ENCODE measurements around the gene PGD. TPM values are rescaled to one million over a fixed set of nuclear protein-coding genes. Genes with fewer than 3 reads are reported as not detected.

Gene PGD
- total RNA-seq, 1 experiment from 2014 or later: 162 TPM

GRCh38 chr1:10457875-10458274 lies 59.0 kb downstream of the PGD start:
- DNase-seq (no peak), ATAC-seq (no peak)
- intact Hi-C loops (cut with micrococcal nuclease): no loop called here
- H3K4me3 ChIP-seq (ENCODE audit: low read length): no peak overlapping the region
- no peaks in the 10 kb centered on the region for H3K9me3 ChIP-seq (ENCODE audit: low read length)
- ChIA-PET POLR2A (ENCODE audit: unreplicated experiment) (no interaction called here), CTCF (no interaction called here)
- peaks cover 12% of the 10 kb centered on the region for H3K4me1 ChIP-seq (ENCODE audit: insufficient read depth, low read length)
- H3K79me2 ChIP-seq (ENCODE audit: low read length): no peaks in the 10 kb centered on the region
- H3K4me2 ChIP-seq (ENCODE audit: low read length): no peak overlapping the region
- H3K27me3 ChIP-seq (ENCODE audit: low read length): no peaks in the 10 kb centered on the region
- no peak overlapping the region for H3K27ac ChIP-seq (ENCODE audit: low read length)
- H3K9me2 ChIP-seq (replicated peaks; ENCODE audit: low read length): no peaks in the 10 kb centered on the region
- H3K9ac ChIP-seq (ENCODE audit: low read length): no peak overlapping the region
- no peaks in the 10 kb centered on the region for H4K20me1 ChIP-seq (ENCODE audit: low read length)
- no TSS peak for BruUV-seq (replicated peaks)
- no peak for TF ChIP-seq EZH2phosphoT487 (IDR thresholded peaks at IDR 0.05; ENCODE audit: borderline replicate concordance, low read length)
- H2AFZ ChIP-seq (ENCODE audit: low read length): no peak overlapping the region
- H3K36me3 ChIP-seq (ENCODE audit: low read depth, low read length): peaks cover 9% of the 10 kb centered on the region; the same call in 1 of the 2 replicates
- H3F3A ChIP-seq (ENCODE audit: low read length, unreplicated experiment): no peaks in the 10 kb centered on the region

- peaks cover 12% of the 10 kb centered on the region for H3K4me1 ChIP-seq (ENCODE audit: insufficient read depth, low read length)
- H3K9ac ChIP-seq (ENCODE audit: low read length): no peak overlapping the region
- no peaks in the 10 kb centered on the region for H3F3A ChIP-seq (ENCODE audit: low read length, unreplicated experiment)
- H2AFZ ChIP-seq (ENCODE audit: low read length): no peak overlapping the region
- ChIA-PET POLR2A (ENCODE audit: unreplicated experiment) (no interaction called here), CTCF (no interaction called here)
- H3K4me3 ChIP-seq (ENCODE audit: low read length): no peak overlapping the region
- H3K9me3 ChIP-seq (ENCODE audit: low read length): no peaks in the 10 kb centered on the region
- peaks cover 13% of the 10 kb centered on the region; the same call in 1 of the 2 replicates for H3K36me3 ChIP-seq (ENCODE audit: low read depth, low read length)
- ATAC-seq: peak; percentile 98
- peak overlapping the region; percentile 54 for H3K4me2 ChIP-seq (ENCODE audit: low read length)
- DNase-seq: peak; percentile 84
- TF ChIP-seq EZH2phosphoT487 (IDR thresholded peaks at IDR 0.05; ENCODE audit: borderline replicate concordance, low read length) (no peak), EZH2 (IDR thresholded peaks at IDR 0.05; ENCODE audit: low read length, unreplicated experiment) (no peak), CTCF (conservative IDR thresholded peaks at IDR 0.05; ENCODE audit: low read depth, low read length) (no peak)
- H3K9me2 ChIP-seq (replicated peaks; ENCODE audit: low read length): no peaks in the 10 kb centered on the region
- peak overlapping the region; percentile 54 for H3K27ac ChIP-seq (ENCODE audit: low read length)
- TSS peak; percentile 14 for BruUV-seq (replicated peaks)
- H3K79me2 ChIP-seq (ENCODE audit: low read length): no peaks in the 10 kb centered on the region
- H3K27me3 ChIP-seq (ENCODE audit: low read length): no peaks in the 10 kb centered on the region
- no peaks in the 10 kb centered on the region for H4K20me1 ChIP-seq (ENCODE audit: low read length)
- intact Hi-C loops (cut with micrococcal nuclease): no loop called here
Measured at GRCh38 chr1:10459184-10459583, 60.3 kb downstream of the PGD start.

- Histone ChIP-seq H3K27ac (ENCODE audit: low read length) (no peak overlapping the region), H2AFZ (ENCODE audit: low read length) (no peak overlapping the region), H3K4me2 (ENCODE audit: low read length) (no peak overlapping the region), H3K4me1 (ENCODE audit: insufficient read depth, low read length) (peaks cover 6% of the 10 kb centered on the region), H3K9me3 (ENCODE audit: low read length) (no peaks in the 10 kb centered on the region), H3K9me2 (replicated peaks; ENCODE audit: low read length) (no peaks in the 10 kb centered on the region), H3K4me3 (ENCODE audit: low read length) (no peak overlapping the region), H3K27me3 (ENCODE audit: low read length) (no peaks in the 10 kb centered on the region), H4K20me1 (ENCODE audit: low read length) (no peaks in the 10 kb centered on the region), H3K36me3 (ENCODE audit: low read depth, low read length) (peaks cover 16% of the 10 kb centered on the region), H3K79me2 (ENCODE audit: low read length) (peaks cover 18% of the 10 kb centered on the region), H3K9ac (ENCODE audit: low read length) (no peak overlapping the region), H3F3A (ENCODE audit: low read length, unreplicated experiment) (no peaks in the 10 kb centered on the region)
- TF ChIP-seq EZH2 (IDR thresholded peaks at IDR 0.05; ENCODE audit: low read length, unreplicated experiment) (no peak), CTCF (conservative IDR thresholded peaks at IDR 0.05; ENCODE audit: low read depth, low read length) (no peak), EZH2phosphoT487 (IDR thresholded peaks at IDR 0.05; ENCODE audit: borderline replicate concordance, low read length) (no peak)
- ChIA-PET POLR2A (ENCODE audit: unreplicated experiment) (no interaction called here), CTCF (interaction anchor here (0.6 kb wide), 1 partner anchor 30 kb away, joined by 5 read pairs; no protein-coding TSS in a partner anchor)
- ATAC-seq: no peak
- intact Hi-C loops (cut with micrococcal nuclease): no loop called here
- no TSS peak for BruUV-seq (replicated peaks)
- no peak for DNase-seq
Measured at GRCh38 chr1:10467078-10467477, 68.2 kb downstream of the PGD start.
